ENCODE data around the gene ADGRE2.

GRCh38 chr19:14686411-14686810, 91.9 kb downstream of the ADGRE2 start:
- TF ChIP-seq CTCF (IDR thresholded peaks at IDR 0.05; ENCODE audit: low read depth, low read length) (peak; percentile 80), EZH2phosphoT487 (IDR thresholded peaks at IDR 0.05; ENCODE audit: low read depth) (no peak)
